ENCODE results near the gene FERMT3.

- no peak for TF ChIP-seq CTCF (conservative IDR thresholded peaks at IDR 0.05 in 1 of 2, IDR thresholded peaks at IDR 0.05 in 1 of 2; ENCODE audit: low read depth in 1 of 2, low read length in 2 of 2)
- TF ChIP-seq EZH2 (IDR thresholded peaks at IDR 0.05; ENCODE audit: low read length, missing control alignments) = no peak
Measured at GRCh38 chr11:64222651-64223000, 16.1 kb downstream of the FERMT3 start.

Data from fibroblast of lung (primary cell).